Measurements from ENCODE around the gene TCP11L2. TPM values are rescaled to one million over a fixed set of nuclear protein-coding genes. Genes with fewer than 3 reads are reported as not detected.

TCP11L2 gene
- total and polyA plus RNA-seq, 9 of the 15 experiments (the other 6 are each of a cell fraction or from before 2014, with no cell fraction given), result 0.39 to 4.5 (median 1.3) TPM

GRCh38 chr12:106288494-106289195 is 13.9 kb upstream of the TCP11L2 start (continued):
- TF ChIP-seq PBX2 (CRISPR knock-in tag; IDR thresholded peaks at IDR 0.05; ENCODE audit: low read depth), result no peak
- TF ChIP-seq PBX2 (tag; conservative IDR thresholded peaks at IDR 0.05; ENCODE audit: low read depth), result 0 out of 2 replicates have a peak, but pooled peaks have one; percentile 5
- peak; percentile 53 for TF ChIP-seq MEF2D (tag; conservative IDR thresholded peaks at IDR 0.05; ENCODE audit: low read depth)
- no peak for TF ChIP-seq CLOCK (CRISPR knock-in tag; IDR thresholded peaks at IDR 0.05; ENCODE audit: borderline replicate concordance)
- TF ChIP-seq MEIS2 (IDR thresholded peaks at IDR 0.05; ENCODE audit: partially characterized antibody), result peak; percentile 78
- peak; percentile 73; the same call in 1 of the 2 replicates for TF ChIP-seq LCOR (CRISPR knock-in tag; IDR thresholded peaks at IDR 0.05)
- no peak for TF ChIP-seq ATF1 (CRISPR knock-in tag; IDR thresholded peaks at IDR 0.05)
- 0 out of 2 replicates have a peak, but pooled peaks have one; percentile 11 for TF ChIP-seq ATF1 (tag; IDR thresholded peaks at IDR 0.05)
- peak; percentile 75 for TF ChIP-seq EP400 (IDR thresholded peaks at IDR 0.05)
- TF ChIP-seq RCOR1 (IDR thresholded peaks at IDR 0.05; ENCODE audit: borderline replicate concordance in 1 of 2, low read depth in 2 of 2, low read length in 2 of 2), result peak in 1 of 2 experiments; percentile 31; a peak in 1 of 4 replicates
- peak; percentile 13; the same call in 1 of the 2 replicates for TF ChIP-seq EHMT2 (IDR thresholded peaks at IDR 0.05)
- TF ChIP-seq TAL1 (IDR thresholded peaks at IDR 0.05), result peak; percentile 15; the same call in 1 of the 2 replicates
- 0 out of 2 replicates have a peak, but pooled peaks have one; percentile 11 for TF ChIP-seq GABPB1 (CRISPR knock-in tag; IDR thresholded peaks at IDR 0.05)
- no peak for TF ChIP-seq PML (IDR thresholded peaks at IDR 0.05; ENCODE audit: low read length)
- TF ChIP-seq HDAC3 (IDR thresholded peaks at IDR 0.05; ENCODE audit: borderline replicate concordance, partially characterized antibody), result peak; percentile 33
- no peak for TF ChIP-seq POLR3A (IDR thresholded peaks at IDR 0.05; ENCODE audit: borderline replicate concordance, extremely low read depth, insufficient read depth, insufficient read length)
- TF ChIP-seq, protein P1, sequence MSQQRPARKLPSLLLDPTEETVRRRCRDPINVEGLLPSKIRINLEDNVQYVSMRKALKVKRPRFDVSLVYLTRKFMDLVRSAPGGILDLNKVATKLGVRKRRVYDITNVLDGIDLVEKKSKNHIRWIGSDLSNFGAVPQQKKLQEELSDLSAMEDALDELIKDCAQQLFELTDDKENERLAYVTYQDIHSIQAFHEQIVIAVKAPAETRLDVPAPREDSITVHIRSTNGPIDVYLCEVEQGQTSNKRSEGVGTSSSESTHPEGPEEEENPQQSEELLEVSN (IDR thresholded peaks at IDR 0.05; ENCODE audit: borderline replicate concordance in 1 of 2, extremely low read depth in 1 of 2, insufficient read depth in 1 of 2, insufficient read length in 1 of 2, low read depth in 1 of 2, low read length in 1 of 2, poor library complexity in 1 of 2, severe bottlenecking in 1 of 2), result no peak
- peak; percentile 99 for TF ChIP-seq FOSL1 (tag; conservative IDR thresholded peaks at IDR 0.05)
- no peak for TF ChIP-seq ZNF449 (CRISPR knock-in tag; IDR thresholded peaks at IDR 0.05)
